GM10248 (cell line): Measurements from ENCODE around the gene CHML.
A peak's percentile ranks its signal among the peaks of the same experiment; 100 is the strongest.

Source experiments
- CTCF ChIA-PET: fragments of 300-600 bp; sonication (Branson Sonifier 250); formaldehyde crosslinking; extraction: SDS; loops from one replicate; lab custom pipeline; 2021; ENCODE audit warnings: antibody characterized with exemption; lab: Yijun Ruan, JAX
- POLR2A ChIA-PET: fragments of 350-650 bp; sonication (Branson Sonifier 250); formaldehyde crosslinking; extraction: SDS; loops from one replicate; lab custom pipeline; 2020; ENCODE audit warnings: antibody characterized with exemption; lab: Yijun Ruan, JAX
- DNase-seq: peaks from one replicate; pipeline ENCODE4 v3.0.0; 2012; ENCODE audit errors: extremely low spot score
- TF ChIP-seq, protein P1 (sequence below): IDR thresholded peaks from 2 replicates; pipeline ENCODE4 v1.5.1; 2012; ENCODE audit warnings: mild to moderate bottlenecking, low read depth; ENCODE audit errors: extremely low read depth, missing control alignments, control extremely low read depth

CHML gene

DNA sequence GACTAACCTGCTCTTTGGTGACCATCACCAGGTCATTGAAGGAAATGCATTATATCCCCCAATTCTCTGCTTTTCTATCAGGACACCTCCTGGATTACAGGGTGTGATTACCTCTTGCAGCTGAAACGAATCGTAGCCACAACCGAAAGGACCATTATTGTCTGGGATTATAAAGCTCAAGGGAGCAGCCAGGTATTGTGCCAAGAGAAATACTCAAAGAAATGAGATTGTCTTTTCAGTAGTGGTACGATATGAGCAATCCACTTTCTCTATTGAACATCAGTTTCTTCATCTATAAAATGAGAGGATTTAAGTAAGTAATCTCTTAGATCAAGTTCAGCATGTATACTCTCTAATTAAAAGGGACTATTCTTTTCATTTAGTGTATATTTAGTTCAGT, 39.2 kb upstream of the CHML start:
- TF ChIP-seq, protein P1, sequence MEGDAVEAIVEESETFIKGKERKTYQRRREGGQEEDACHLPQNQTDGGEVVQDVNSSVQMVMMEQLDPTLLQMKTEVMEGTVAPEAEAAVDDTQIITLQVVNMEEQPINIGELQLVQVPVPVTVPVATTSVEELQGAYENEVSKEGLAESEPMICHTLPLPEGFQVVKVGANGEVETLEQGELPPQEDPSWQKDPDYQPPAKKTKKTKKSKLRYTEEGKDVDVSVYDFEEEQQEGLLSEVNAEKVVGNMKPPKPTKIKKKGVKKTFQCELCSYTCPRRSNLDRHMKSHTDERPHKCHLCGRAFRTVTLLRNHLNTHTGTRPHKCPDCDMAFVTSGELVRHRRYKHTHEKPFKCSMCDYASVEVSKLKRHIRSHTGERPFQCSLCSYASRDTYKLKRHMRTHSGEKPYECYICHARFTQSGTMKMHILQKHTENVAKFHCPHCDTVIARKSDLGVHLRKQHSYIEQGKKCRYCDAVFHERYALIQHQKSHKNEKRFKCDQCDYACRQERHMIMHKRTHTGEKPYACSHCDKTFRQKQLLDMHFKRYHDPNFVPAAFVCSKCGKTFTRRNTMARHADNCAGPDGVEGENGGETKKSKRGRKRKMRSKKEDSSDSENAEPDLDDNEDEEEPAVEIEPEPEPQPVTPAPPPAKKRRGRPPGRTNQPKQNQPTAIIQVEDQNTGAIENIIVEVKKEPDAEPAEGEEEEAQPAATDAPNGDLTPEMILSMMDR, result no peak

DNA sequence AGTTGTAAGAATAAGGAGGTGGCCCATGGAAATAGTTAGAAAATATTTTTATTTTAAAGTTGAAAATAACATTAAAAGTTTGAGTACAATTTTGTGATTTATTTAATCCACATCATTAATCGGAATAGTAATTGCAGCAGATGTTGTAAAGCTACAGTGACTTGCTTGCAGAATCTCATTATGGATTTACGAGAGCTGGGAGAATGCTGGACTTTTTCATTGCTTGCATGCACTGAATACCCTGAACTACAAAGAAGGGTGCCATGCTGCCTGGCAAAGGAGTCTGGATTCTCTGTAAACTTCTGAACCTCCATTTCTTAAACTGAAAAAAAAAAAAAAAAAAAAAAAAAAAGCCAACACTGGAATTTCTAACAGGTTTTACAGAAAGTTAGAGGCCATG, 38.4 kb upstream of the CHML start:
- CTCF ChIA-PET, result interaction anchor here (0.9 to 1.7 kb wide), 3 partner anchors 9 to 68 kb away, joined by 3 to 6 read pairs (median 5); no protein-coding TSS in a partner anchor
- TF ChIP-seq, protein P1, result no peak
- POLR2A ChIA-PET, result no interaction called here
- DNase-seq, result no peak

More for the DNA sequence above, 39.2 kb upstream of the CHML start:
- CTCF ChIA-PET, result interaction anchor here (0.9 to 1.7 kb wide), 3 partner anchors 9 to 69 kb away, joined by 3 to 6 read pairs (median 5); no protein-coding TSS in a partner anchor
- POLR2A ChIA-PET, result no interaction called here
- DNase-seq, result no peak

DNA sequence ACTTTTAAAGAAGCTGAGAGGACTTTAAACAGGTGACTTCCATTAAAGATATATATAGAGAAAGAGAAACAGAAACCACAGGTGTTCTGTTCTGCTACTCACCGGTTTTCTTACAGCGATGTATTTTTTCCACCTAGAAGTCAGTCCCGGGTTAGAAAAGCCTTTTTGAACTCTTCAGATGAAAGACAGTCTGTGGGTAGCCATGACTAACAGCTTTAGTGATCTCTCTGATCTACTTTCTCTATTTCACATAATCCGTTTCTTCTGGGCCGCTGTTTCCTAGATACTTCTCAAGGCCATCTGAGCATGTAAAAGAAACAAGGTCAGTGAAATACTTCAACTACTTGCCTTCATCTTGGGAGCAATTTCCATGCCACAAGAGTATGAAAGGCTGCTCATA, 37.0 kb upstream of the CHML start:
- ChIA-PET POLR2A (no interaction called here), CTCF (interaction anchor here (0.8 kb wide), 1 partner anchor 66 kb away, joined by 4 read pairs; no protein-coding TSS in a partner anchor)
- TF ChIP-seq, protein P1, result no peak
- peak; percentile 62 for DNase-seq

DNA sequence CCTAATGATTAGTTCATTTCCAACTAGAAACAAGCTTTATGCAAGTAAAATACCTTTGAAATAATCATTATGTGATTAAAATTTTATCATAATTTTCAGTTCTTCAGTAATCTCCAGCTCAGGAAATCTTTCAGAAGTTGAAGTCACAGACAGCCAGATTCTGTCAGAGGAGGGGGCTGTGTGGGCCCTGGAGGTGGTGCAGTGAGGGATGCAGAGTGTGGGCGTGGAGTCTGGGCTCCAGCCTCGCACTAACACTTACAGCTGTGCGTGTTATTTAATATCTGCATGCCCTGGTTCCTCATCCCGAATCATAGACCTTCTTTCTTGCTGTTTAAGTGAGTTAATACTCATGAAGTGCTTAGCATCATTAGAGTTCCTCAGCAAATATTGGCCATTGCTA, 35.8 kb upstream of the CHML start:
- CTCF ChIA-PET, result interaction anchor here (0.9 kb wide), 1 partner anchor 16 kb away, joined by 3 read pairs; no protein-coding TSS in a partner anchor
- POLR2A ChIA-PET, result no interaction called here
- DNase-seq, result no peak
- TF ChIP-seq, protein P1, result no peak

DNA sequence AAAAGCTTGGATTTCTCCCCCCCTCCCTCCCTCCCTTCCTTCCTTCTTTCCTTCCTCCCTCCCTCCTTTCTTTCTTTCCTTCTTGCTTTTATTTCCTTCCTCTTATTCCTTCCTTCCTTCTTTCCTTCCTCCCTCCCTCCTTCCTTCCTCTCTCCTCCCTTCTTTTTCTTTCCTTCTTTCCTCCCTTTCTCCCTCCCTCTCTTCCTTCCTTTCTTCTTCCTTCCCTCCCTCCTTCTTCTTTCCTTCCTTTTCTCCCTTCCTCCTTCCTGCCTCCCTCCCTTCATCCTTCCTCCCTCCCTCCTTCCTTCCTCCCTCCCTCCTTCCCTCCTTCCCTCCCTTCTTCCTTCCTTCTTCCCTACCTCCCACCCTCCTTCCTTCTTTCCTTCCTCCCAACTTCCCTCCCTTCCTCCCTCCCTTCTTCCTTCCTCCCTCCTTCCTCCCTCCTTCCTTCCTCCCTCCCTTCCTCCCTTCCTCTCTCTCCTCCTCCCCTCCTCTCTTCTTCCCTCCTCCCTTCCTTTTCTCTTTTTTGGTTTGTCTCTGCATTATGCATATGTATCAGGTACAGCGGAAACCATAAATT, 34.7 kb upstream of the CHML start:
- CTCF ChIA-PET, result interaction anchor here (1.6 kb wide), 1 partner anchor 64 kb away, joined by 4 read pairs; no protein-coding TSS in a partner anchor
- TF ChIP-seq, protein P1, result no peak
- POLR2A ChIA-PET, result no interaction called here
- no peak for DNase-seq

DNA sequence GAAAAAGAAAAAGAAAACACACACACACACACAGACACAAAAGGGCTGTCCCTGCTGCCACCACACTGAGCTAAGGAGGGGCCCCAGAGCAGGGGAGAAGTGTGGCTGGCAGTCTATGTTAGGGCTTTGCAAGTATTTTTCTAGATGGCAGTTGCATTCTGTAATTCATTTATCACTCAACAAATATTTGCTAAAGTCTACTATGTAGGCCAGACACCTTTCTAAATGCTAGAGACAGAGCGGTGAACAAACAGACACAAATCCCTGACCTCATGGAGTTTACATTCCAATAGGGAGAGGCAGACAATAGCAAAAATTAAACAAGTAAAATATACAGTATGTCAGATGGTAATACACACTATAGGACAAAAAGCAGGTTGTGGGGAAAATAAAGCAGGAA, 32.1 kb upstream of the CHML start:
- ChIA-PET POLR2A (no interaction called here), CTCF (interaction anchor here (1.7 kb wide), 1 partner anchor 11 kb away, joined by 4 read pairs; no protein-coding TSS in a partner anchor)
- no peak for DNase-seq
- TF ChIP-seq, protein P1, result no peak
